IMR-90 (cell line): ENCODE results near the gene POLR3K.

Source experiments
- BHLHE40 ChIP-seq: fragments of 150-350 bp; IDR thresholded peaks from 2 replicates; pipeline ENCODE4 v1.6.1; 2016; ENCODE audit warnings: mild to moderate bottlenecking, low read depth, low read length
- CEBPB ChIP-seq: IDR thresholded peaks from 2 replicates; pipeline ENCODE4 v1.6.1; 2012; ENCODE audit warnings: low read depth, low read length, improper control_type of control experiment
- CHD1 ChIP-seq: IDR thresholded peaks from 2 replicates; pipeline ENCODE4 v1.6.1; 2012; ENCODE audit warnings: low read depth, low read length, improper control_type of control experiment
- ELK1 ChIP-seq: fragments of 150-350 bp; IDR thresholded peaks from 2 replicates; pipeline ENCODE4 v1.6.1; 2016; ENCODE audit warnings: low read depth, mild to moderate bottlenecking, low read length, moderate library complexity, borderline replicate concordance
- FOS ChIP-seq: fragments of 150-350 bp; IDR thresholded peaks from 2 replicates; pipeline ENCODE4 v1.6.1; 2016; ENCODE audit warnings: low read depth, low read length
- MAZ ChIP-seq: IDR thresholded peaks from 2 replicates; pipeline ENCODE4 v1.6.1; 2012; ENCODE audit warnings: low read depth, mild to moderate bottlenecking, low read length, improper control_type of control experiment, moderate library complexity, borderline replicate concordance
- MXI1 ChIP-seq: IDR thresholded peaks from 2 replicates; pipeline ENCODE4 v1.6.1; 2012; ENCODE audit warnings: low read depth, mild to moderate bottlenecking, low read length, moderate library complexity, borderline replicate concordance
- NFE2L2 ChIP-seq: fragments of 150-350 bp; IDR thresholded peaks from 2 replicates; pipeline ENCODE4 v1.6.1; 2016; ENCODE audit warnings: low read depth, mild to moderate bottlenecking, low read length
- POLR2A ChIP-seq: IDR thresholded peaks from 2 replicates; pipeline ENCODE4 v1.6.1; 2012; ENCODE audit warnings: mild to moderate bottlenecking, low read depth, low read length
- RAD21 ChIP-seq: IDR thresholded peaks from 2 replicates; pipeline ENCODE4 v1.6.1; 2012; ENCODE audit warnings: low read length, improper control_type of control experiment
- RCOR1 ChIP-seq: IDR thresholded peaks from 2 replicates; pipeline ENCODE4 v1.6.1; 2012; ENCODE audit warnings: mild to moderate bottlenecking, low read length, improper control_type of control experiment; ENCODE audit not compliant: insufficient replicate concordance
- SMC3 ChIP-seq: fragments of 150-350 bp; IDR thresholded peaks from 2 replicates; pipeline ENCODE4 v1.6.1; 2016; ENCODE audit warnings: low read depth, mild to moderate bottlenecking, antibody characterized with exemption, low read length, moderate library complexity
- TF ChIP-seq, protein P1 (sequence below): conservative IDR thresholded peaks from 2 replicates; pipeline ENCODE4 v1.5.1; 2012; ENCODE audit warnings: mild to moderate bottlenecking, low read depth, low read length, improper control_type of control experiment
- TF ChIP-seq, protein P2 (sequence below): fragments of 150-350 bp; IDR thresholded peaks from 2 replicates; pipeline ENCODE4 v1.6.1; 2017; ENCODE audit warnings: mild to moderate bottlenecking, antibody characterized with exemption, low read length, low read depth

- TF ChIP-seq, protein P1, sequence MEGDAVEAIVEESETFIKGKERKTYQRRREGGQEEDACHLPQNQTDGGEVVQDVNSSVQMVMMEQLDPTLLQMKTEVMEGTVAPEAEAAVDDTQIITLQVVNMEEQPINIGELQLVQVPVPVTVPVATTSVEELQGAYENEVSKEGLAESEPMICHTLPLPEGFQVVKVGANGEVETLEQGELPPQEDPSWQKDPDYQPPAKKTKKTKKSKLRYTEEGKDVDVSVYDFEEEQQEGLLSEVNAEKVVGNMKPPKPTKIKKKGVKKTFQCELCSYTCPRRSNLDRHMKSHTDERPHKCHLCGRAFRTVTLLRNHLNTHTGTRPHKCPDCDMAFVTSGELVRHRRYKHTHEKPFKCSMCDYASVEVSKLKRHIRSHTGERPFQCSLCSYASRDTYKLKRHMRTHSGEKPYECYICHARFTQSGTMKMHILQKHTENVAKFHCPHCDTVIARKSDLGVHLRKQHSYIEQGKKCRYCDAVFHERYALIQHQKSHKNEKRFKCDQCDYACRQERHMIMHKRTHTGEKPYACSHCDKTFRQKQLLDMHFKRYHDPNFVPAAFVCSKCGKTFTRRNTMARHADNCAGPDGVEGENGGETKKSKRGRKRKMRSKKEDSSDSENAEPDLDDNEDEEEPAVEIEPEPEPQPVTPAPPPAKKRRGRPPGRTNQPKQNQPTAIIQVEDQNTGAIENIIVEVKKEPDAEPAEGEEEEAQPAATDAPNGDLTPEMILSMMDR: no peak
- TF ChIP-seq, protein P2, sequence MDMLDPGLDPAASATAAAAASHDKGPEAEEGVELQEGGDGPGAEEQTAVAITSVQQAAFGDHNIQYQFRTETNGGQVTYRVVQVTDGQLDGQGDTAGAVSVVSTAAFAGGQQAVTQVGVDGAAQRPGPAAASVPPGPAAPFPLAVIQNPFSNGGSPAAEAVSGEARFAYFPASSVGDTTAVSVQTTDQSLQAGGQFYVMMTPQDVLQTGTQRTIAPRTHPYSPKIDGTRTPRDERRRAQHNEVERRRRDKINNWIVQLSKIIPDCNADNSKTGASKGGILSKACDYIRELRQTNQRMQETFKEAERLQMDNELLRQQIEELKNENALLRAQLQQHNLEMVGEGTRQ: no peak
- TF ChIP-seq CEBPB: no peak
- TF ChIP-seq MXI1: no peak
- no peak for TF ChIP-seq POLR2A
- no peak for TF ChIP-seq BHLHE40
- no peak for TF ChIP-seq ELK1
- no peak for TF ChIP-seq MAZ
- TF ChIP-seq FOS: no peak
- TF ChIP-seq CHD1: no peak
- TF ChIP-seq SMC3: no peak
- no peak for TF ChIP-seq RAD21
- no peak for TF ChIP-seq RCOR1
- TF ChIP-seq NFE2L2: no peak
Measured at GRCh38 chr16:60929-61878, 7.8 kb upstream of the POLR3K start.
